K562 (cell line): ENCODE measurements around the gene RPL38. TPM values are rescaled to one million over a fixed set of nuclear protein-coding genes. Genes with fewer than 3 reads are reported as not detected.

ENCODE experiments used
- ATAC-seq: fragments of 200-7000 bp; cut with Tn5 transposase; 3 replicates; pipeline ENCODE4 v1.9.1; 2020; ENCODE audit warnings: moderate library complexity
- BruUV-seq: library from RNA; stranded (reverse); fragments of 400-500 nt; replicated peaks from 2 replicates; lab custom pipeline; 2021; lab: Mats Ljungman, UMichigan
- CTCF ChIA-PET: fragments of 300-600 bp; formaldehyde crosslinking; extraction: SDS; loops from one replicate; lab custom pipeline; 2021; ENCODE audit warnings: low intra/inter-chr PET ratio; lab: Yijun Ruan, JAX
- POLR2A ChIA-PET: fragments of 300-600, 350-650 bp; sonication (Branson Sonifier 250); formaldehyde crosslinking; extraction: SDS; loops from one replicate; lab custom pipeline; 2021; ENCODE audit warnings: antibody characterized with exemption, inconsistent platforms; lab: Yijun Ruan, JAX
- DNase-seq, 4 experiments: peaks; one replicate each; pipeline versions ENCODE4 v3.0.0 to v3.0.0-alpha.2; 2011 to 2018; ENCODE audit warnings: low spot score in 3 of 4, mixed read lengths in 3 of 4; ENCODE audit errors: extremely low read depth in 1 of 4
- FAIRE-seq: peaks from 2 replicates; lab custom pipeline; 2011; peaks lifted over from hg19 to GRCh38; lab: Jason Lieb, UNC
- H2AFZ ChIP-seq: 2 replicates; pipeline ENCODE4 v1.6.0; 2011; ENCODE audit warnings: low read depth, low read length, control low read depth, inconsistent platforms
- H3K27ac ChIP-seq: fragments of 200-600 bp; 3 replicates; pipeline ENCODE4 v1.8.0; 2011; ENCODE audit warnings: low read depth, mild to moderate bottlenecking, control low read depth, inconsistent platforms, low read length, moderate library complexity, mixed read lengths; ENCODE audit errors: extremely low read depth
- H3K27me3 ChIP-seq, 2 experiments: fragments of 300-600 bp in 1 of 2; 2 replicates in 1 of 2; 3 replicates in 1 of 2; pipeline versions ENCODE4 v1.6.0 to v1.8.0; 2011; ENCODE audit warnings: inconsistent platforms in 2 of 2, low read length in 2 of 2, mild to moderate bottlenecking in 1 of 2, mixed read lengths in 1 of 2, moderate library complexity in 1 of 2; ENCODE audit not compliant: control insufficient read depth in 2 of 2, insufficient read depth in 2 of 2
- H3K36me3 ChIP-seq: fragments of 300-600 bp; 3 replicates; pipeline ENCODE4 v1.8.0; 2011; ENCODE audit warnings: mild to moderate bottlenecking, low read length, inconsistent platforms; ENCODE audit not compliant: control insufficient read depth, insufficient read depth
- H3K4me1 ChIP-seq, 2 experiments: fragments of 200-600 bp in 1 of 2; replicated peaks in 1 of 2; 2 replicates in 1 of 2; 3 replicates in 1 of 2; pipeline versions ENCODE4 v1.5.1 to v1.8.0; 2011; ENCODE audit warnings: inconsistent platforms in 2 of 2, low read length in 2 of 2, mild to moderate bottlenecking in 1 of 2, mixed read lengths in 1 of 2, moderate library complexity in 1 of 2; ENCODE audit not compliant: control insufficient read depth in 2 of 2, insufficient read depth in 2 of 2
- H3K4me2 ChIP-seq: 2 replicates; pipeline ENCODE4 v1.6.1; 2011; ENCODE audit warnings: low read length, control low read depth, inconsistent platforms, mixed read lengths; ENCODE audit not compliant: insufficient read depth
- H3K4me3 ChIP-seq: fragments of 200-600 bp; sonication (generic), shearing (Covaris generic); 2 replicates; pipeline ENCODE4 v1.5.1; 2016; ENCODE audit warnings: control low read depth, inconsistent platforms
- H3K79me2 ChIP-seq: fragments of 200-600 bp; 3 replicates; pipeline ENCODE4 v1.8.0; 2011; ENCODE audit warnings: low read length, inconsistent platforms; ENCODE audit not compliant: control insufficient read depth, insufficient read depth
- H3K9ac ChIP-seq, 2 experiments: 2 replicates each; pipeline versions ENCODE4 v1.6.0 to v1.6.1; 2011; ENCODE audit warnings: low read depth in 2 of 2, low read length in 2 of 2, control low read depth in 1 of 2, inconsistent platforms in 1 of 2, mild to moderate bottlenecking in 1 of 2, mixed read lengths in 1 of 2; ENCODE audit not compliant: insufficient read depth in 1 of 2
- H3K9me1 ChIP-seq: one replicate; pipeline ENCODE4 v1.6.0; 2011; ENCODE audit warnings: inconsistent platforms, mild to moderate bottlenecking, low read length, moderate library complexity; ENCODE audit not compliant: control insufficient read depth, insufficient read depth
- H3K9me3 ChIP-seq: replicated peaks from 2 replicates; pipeline ENCODE4 v1.5.1; 2011; ENCODE audit warnings: low read depth, low read length, inconsistent platforms; ENCODE audit not compliant: control insufficient read depth, insufficient read depth
- H4K20me1 ChIP-seq: replicated peaks from 2 replicates; pipeline ENCODE4 v1.6.1; 2011; ENCODE audit warnings: low read length, inconsistent platforms, mixed read lengths; ENCODE audit not compliant: control insufficient read depth, insufficient read depth
- BCOR ChIP-seq: fragments of 450-650 bp; IDR thresholded peaks from 2 replicates; pipeline ENCODE4 v1.6.1; 2016
- KDM1A ChIP-seq, 2 experiments: fragments of 450-650 bp; IDR thresholded peaks; 2 replicates each; pipeline ENCODE4 v1.6.1; 2016; ENCODE audit warnings: mild to moderate bottlenecking in 2 of 2
- PTBP1 ChIP-seq: fragments of 200-400 bp; formaldehyde crosslinking; IDR thresholded peaks from 2 replicates; pipeline ENCODE4 v1.6.1; 2017; ENCODE audit warnings: low read depth, low read length
- RBM25 ChIP-seq: fragments of 200-400 bp; formaldehyde crosslinking; IDR thresholded peaks from 2 replicates; pipeline ENCODE4 v1.6.1; 2018; ENCODE audit warnings: low read length, low read depth, moderate library complexity; ENCODE audit not compliant: severe bottlenecking
- ZFP36 ChIP-seq: fragments of 150-350 bp; IDR thresholded peaks from 2 replicates; pipeline ENCODE4 v1.6.1; 2018; ENCODE audit warnings: low read length, low read depth; ENCODE audit not compliant: partially characterized antibody
- WGBS: fragments of 100-300 bp; shearing (Covaris generic); methylation state at CpG from one replicate; pipeline ENCODE4 v1.1.6; 2016; ENCODE audit warnings: low coverage, mixed read lengths; ENCODE audit not compliant: insufficient coverage; ENCODE audit errors: missing lambda C conversion rate; 5-methylcytosine and 5-hydroxymethylcytosine counted together
- in situ Hi-C: fragments of 300-500 bp; cut with MboI; formaldehyde crosslinking; loops from 4 replicates; pipeline ENCODE4 v1.15.0; 2018; ENCODE audit warnings: inconsistent platforms, mixed read lengths
- intact Hi-C: fragments of 100-400 bp; cut with micrococcal nuclease; formaldehyde crosslinking; loops from 2 replicates; pipeline ENCODE4 v1.14.2; 2022
- polyA plus RNA-seq, 8 experiments: library from polyadenylated mRNA; depleted of rRNA in 4 of 8; stranded (reverse) in 5 of 8; unstranded in 3 of 8; fragments of >200 nt; fragmentation: Nextera tagmentation in 2 of 8; fragmentation: Illumina TruSeq in 1 of 8; extraction: Ambion mirVana in 2 of 8; extraction: Trizol in 1 of 8; gene quantifications; 2 replicates each; pipeline versions ENCODE4 v1.2.1 to v1.2.3, GENCODE V29; 2011 to 2014; ENCODE audit warnings: inconsistent platforms in 1 of 8, missing spikeins in 1 of 8
- total RNA-seq, 7 experiments: library from RNA; depleted of rRNA in 6 of 7; stranded (reverse); fragments of >200 nt in 6 of 7; fragmentation: Illumina TruSeq in 2 of 7; extraction: Trizol in 2 of 7; gene quantifications; 2 replicates each; pipeline versions ENCODE4 v1.2.1 to v1.2.3, GENCODE V29; 2011 to 2021; ENCODE audit warnings: low replicate concordance in 1 of 7
- TF ChIP-seq, protein P1 (sequence below): fragments of 200-800 bp; sonication (Bioruptor generic); IDR thresholded peaks from 2 replicates; pipeline ENCODE4 v1.6.1; 2017; ENCODE audit warnings: missing genetic modification characterization, missing compliant biosample characterization
- TF ChIP-seq, protein P2 (sequence below): fragments of 250-450 bp; sonication (Bioruptor Pico); IDR thresholded peaks from 2 replicates; pipeline ENCODE4 v1.5.1; 2021; ENCODE audit warnings: mild to moderate bottlenecking

Gene RPL38
- total and polyA plus RNA-seq, 9 of the 15 experiments (the other 6 are each of a cell fraction or from before 2014, with no cell fraction given), result 1,224 to 3,864 (median 1,939) TPM

DNA sequence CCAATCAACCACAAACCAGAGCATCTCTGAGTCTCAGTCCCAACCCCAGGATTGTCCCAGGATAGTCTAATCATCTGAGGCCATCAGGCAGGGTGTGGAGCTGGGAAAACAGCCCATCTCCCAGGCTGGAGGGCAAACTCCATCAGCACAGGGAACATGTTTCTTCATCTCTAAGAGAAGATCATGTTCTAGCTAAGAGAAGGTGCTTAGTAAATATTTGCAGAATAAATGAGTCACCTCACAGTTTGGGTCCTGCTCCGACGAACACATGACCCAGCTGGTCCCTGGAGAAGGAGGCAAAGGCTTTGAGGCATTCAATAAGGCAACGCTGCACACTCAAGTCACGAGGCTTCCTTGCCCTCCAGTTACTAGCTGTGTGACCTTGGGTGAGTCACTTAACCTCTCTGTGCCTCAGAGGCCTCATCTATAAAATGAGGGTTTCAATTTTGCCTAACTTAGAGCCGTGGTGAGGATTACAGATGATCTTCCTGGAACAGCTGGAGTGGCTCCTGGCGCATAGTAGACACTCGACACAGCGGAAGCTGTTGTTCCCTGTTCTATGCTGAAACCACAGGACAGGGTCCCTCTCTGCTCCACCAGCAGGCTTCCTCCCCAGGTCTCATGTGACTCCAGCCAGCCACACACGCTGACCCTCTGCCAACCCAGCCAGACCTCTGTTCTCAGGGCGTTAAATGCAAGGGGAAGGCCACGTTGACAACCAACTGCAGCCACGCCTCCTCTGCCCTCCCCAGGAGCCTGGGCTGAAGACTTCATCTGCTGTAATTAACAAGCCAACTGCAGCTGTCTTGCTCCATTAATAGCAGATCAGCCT, 10.3 kb upstream of the RPL38 start:
- no peak overlapping the region for H3K27ac ChIP-seq
- no peaks in the 10 kb centered on the region for H3K36me3 ChIP-seq
- H3K9ac ChIP-seq, result 0 out of 4 replicates have a peak overlapping the region, but pooled peaks of 1 of the 2 experiments have one; percentile 24
- TF ChIP-seq, protein P1, sequence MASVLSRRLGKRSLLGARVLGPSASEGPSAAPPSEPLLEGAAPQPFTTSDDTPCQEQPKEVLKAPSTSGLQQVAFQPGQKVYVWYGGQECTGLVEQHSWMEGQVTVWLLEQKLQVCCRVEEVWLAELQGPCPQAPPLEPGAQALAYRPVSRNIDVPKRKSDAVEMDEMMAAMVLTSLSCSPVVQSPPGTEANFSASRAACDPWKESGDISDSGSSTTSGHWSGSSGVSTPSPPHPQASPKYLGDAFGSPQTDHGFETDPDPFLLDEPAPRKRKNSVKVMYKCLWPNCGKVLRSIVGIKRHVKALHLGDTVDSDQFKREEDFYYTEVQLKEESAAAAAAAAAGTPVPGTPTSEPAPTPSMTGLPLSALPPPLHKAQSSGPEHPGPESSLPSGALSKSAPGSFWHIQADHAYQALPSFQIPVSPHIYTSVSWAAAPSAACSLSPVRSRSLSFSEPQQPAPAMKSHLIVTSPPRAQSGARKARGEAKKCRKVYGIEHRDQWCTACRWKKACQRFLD (CRISPR knock-in tag), result no peak
- TF ChIP-seq, protein P2, sequence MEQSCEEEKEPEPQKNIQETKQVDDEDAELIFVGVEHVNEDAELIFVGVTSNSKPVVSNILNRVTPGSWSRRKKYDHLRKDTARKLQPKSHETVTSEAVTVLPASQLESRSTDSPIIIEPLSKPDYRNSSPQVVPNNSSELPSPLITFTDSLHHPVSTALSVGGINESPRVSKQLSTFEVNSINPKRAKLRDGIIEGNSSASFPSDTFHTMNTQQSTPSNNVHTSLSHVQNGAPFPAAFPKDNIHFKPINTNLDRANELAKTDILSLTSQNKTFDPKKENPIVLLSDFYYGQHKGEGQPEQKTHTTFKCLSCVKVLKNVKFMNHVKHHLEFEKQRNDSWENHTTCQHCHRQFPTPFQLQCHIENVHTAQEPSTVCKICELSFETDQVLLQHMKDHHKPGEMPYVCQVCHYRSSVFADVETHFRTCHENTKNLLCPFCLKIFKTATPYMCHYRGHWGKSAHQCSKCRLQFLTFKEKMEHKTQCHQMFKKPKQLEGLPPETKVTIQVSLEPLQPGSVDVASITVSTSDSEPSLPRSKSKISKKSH (CRISPR knock-in tag), result no peak
- TF ChIP-seq BCOR (0 out of 2 replicates have a peak, but pooled peaks have one; percentile 29), KDM1A (IDR thresholded peaks at IDR 0.05) (peak; percentile 20 to 33; a peak in 1 of 4 replicates), ZFP36 (peak; percentile 83), RBM25 (peak; percentile 90), PTBP1 (0 out of 2 replicates have a peak, but pooled peaks have one; percentile 71)
- no TSS peak for BruUV-seq
- CTCF ChIA-PET, result no interaction called here
- DNase-seq (no peak), FAIRE-seq (peak; percentile 19), ATAC-seq (no peak)
- in situ Hi-C loops (no loop called here), intact Hi-C loops (no loop called here)
- no peaks in the 10 kb centered on the region for H3K9me3 ChIP-seq
- POLR2A ChIA-PET, result interaction anchor here (1.8 kb wide), 1 partner anchor 11 kb away, joined by 5 read pairs; the partner anchor contains the start of gene RPL38
- H3K27me3 ChIP-seq, result peaks cover 23 to 60% of the 10 kb centered on the region in 2 experiments; a peak in 4 of 5 replicates
- no peak overlapping the region for H2AFZ ChIP-seq
- WGBS, result 0% methylated on average over 11 of the region's 12 CpGs
- peaks cover 0 to 7% of the 10 kb centered on the region in 2 experiments; a peak in 2 of 5 replicates for H3K4me1 ChIP-seq
- no peaks in the 10 kb centered on the region for H3K9me1 ChIP-seq
- no peak overlapping the region for H3K4me3 ChIP-seq
- H3K79me2 ChIP-seq, result no peaks in the 10 kb centered on the region
- peaks cover 20% of the 10 kb centered on the region for H4K20me1 ChIP-seq
- H3K4me2 ChIP-seq, result no peak overlapping the region
